HG02884 (cell line): Measurements from ENCODE around the gene SLC12A8.

ENCODE experiments used
- ATAC-seq: cut with Tn5 transposase; IDR thresholded peaks from one replicate; pipeline ENCODE4 v1.9.1; 2021; ENCODE audit warnings: mild to moderate bottlenecking, moderate library complexity; ENCODE audit not compliant: unreplicated experiment

Gene SLC12A8

GRCh38 chr3:125188955-125189354 is 23.6 kb downstream of the SLC12A8 start:
- no peak for ATAC-seq

GRCh38 chr3:125187599-125187910 is 25.0 kb downstream of the SLC12A8 start:
- no peak for ATAC-seq

- no peak for ATAC-seq
Measured at GRCh38 chr3:125186800-125187598, 25.5 kb downstream of the SLC12A8 start.

- ATAC-seq, result peak; percentile 89
Measured at GRCh38 chr3:125186261-125186787, 26.2 kb downstream of the SLC12A8 start.

- ATAC-seq, result no peak
Measured at GRCh38 chr3:125185805-125186204, 26.7 kb downstream of the SLC12A8 start.

GRCh38 chr3:125179884-125180240 is 32.7 kb downstream of the SLC12A8 start:
- ATAC-seq, result no peak

GRCh38 chr3:125179143-125179883 is 33.2 kb downstream of the SLC12A8 start:
- ATAC-seq, result no peak

- no peak for ATAC-seq
Measured at GRCh38 chr3:125177746-125178145, 34.8 kb downstream of the SLC12A8 start.

GRCh38 chr3:125175295-125176078 is 37.1 kb downstream of the SLC12A8 start:
- no peak for ATAC-seq

- ATAC-seq, result no peak
Measured at GRCh38 chr3:125172346-125172745, 40.2 kb downstream of the SLC12A8 start.

GRCh38 chr3:125168711-125169393 is 43.7 kb downstream of the SLC12A8 start:
- ATAC-seq, result no peak

GRCh38 chr3:125166599-125167136 is 45.9 kb downstream of the SLC12A8 start:
- ATAC-seq, result no peak

GRCh38 chr3:125165948-125166553 is 46.5 kb downstream of the SLC12A8 start:
- ATAC-seq, result no peak

GRCh38 chr3:125165189-125165947 is 47.2 kb downstream of the SLC12A8 start:
- ATAC-seq, result no peak

- no peak for ATAC-seq
Measured at GRCh38 chr3:125163739-125164601, 48.6 kb downstream of the SLC12A8 start.

- ATAC-seq, result no peak
Measured at GRCh38 chr3:125161607-125162219, 50.8 kb downstream of the SLC12A8 start.

GRCh38 chr3:125160606-125161371 is 51.8 kb downstream of the SLC12A8 start:
- ATAC-seq, result no peak
